H54 (cell line): ENCODE results near the gene DCST1.

Source experiments
- DNase-seq: peaks from one replicate; pipeline ENCODE4 v3.0.0; 2011; ENCODE audit warnings: low spot score, mixed read lengths; ENCODE audit not compliant: insufficient read length
- FAIRE-seq: peaks from 3 replicates; lab custom pipeline; 2011; peaks lifted over from hg19 to GRCh38; lab: Jason Lieb, UNC
- POLR2A ChIP-seq: IDR thresholded peaks from 2 replicates; pipeline ENCODE4 v1.6.1; 2011; ENCODE audit warnings: low read depth, mild to moderate bottlenecking, low read length

The DCST1 gene

GRCh38 chr1:155005076-155006011 lies 28.3 kb upstream of the DCST1 start:
- DNase-seq (peak; percentile 76), FAIRE-seq (peak; percentile 69)
- no peak for TF ChIP-seq POLR2A

GRCh38 chr1:155006601-155007101 lies 27.0 kb upstream of the DCST1 start:
- TF ChIP-seq POLR2A, result no peak

GRCh38 chr1:155007251-155007828 lies 26.3 kb upstream of the DCST1 start:
- no peak for TF ChIP-seq POLR2A

More at GRCh38 chr1:155006601-155007101, 27.0 kb upstream of the DCST1 start:
- FAIRE-seq (no peak), DNase-seq (no peak)

GRCh38 chr1:155008015-155008941 lies 25.3 kb upstream of the DCST1 start:
- FAIRE-seq (no peak), DNase-seq (no peak)
- no peak for TF ChIP-seq POLR2A

More at GRCh38 chr1:155007251-155007828, 26.3 kb upstream of the DCST1 start:
- DNase-seq (no peak), FAIRE-seq (no peak)

- no peak for DNase-seq
- no peak for TF ChIP-seq POLR2A
- FAIRE-seq, result no peak
Measured at GRCh38 chr1:155009221-155009711, 24.4 kb upstream of the DCST1 start.

DNA sequence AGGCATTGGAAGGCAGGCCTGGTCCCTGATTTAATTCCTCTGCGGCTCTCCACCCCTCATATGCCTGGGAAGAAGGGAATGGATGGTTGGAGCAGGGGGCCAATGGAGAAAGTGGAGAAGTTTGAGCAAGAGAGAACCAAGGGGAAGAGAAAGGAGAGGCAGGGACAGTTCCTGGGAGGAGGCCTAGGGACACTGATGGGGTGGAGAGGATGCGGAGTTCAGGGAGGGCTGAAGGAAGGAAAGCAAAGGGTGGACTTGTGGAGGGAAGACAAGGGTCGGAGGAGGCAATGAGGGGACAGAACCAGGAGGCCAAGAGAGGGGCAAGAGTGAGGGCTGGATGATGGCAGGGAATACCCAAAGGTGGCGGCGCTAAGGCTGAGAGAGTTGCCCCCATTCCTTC lies 23.9 kb upstream of the DCST1 start:
- DNase-seq (no peak), FAIRE-seq (no peak)
- no peak for TF ChIP-seq POLR2A

- TF ChIP-seq POLR2A, result no peak
- no peak for DNase-seq
- no peak for FAIRE-seq
Measured at GRCh38 chr1:155010211-155010918, 23.3 kb upstream of the DCST1 start.

- no peak for TF ChIP-seq POLR2A
- DNase-seq, result no peak
- FAIRE-seq, result no peak
Measured at GRCh38 chr1:155011004-155011416, 22.6 kb upstream of the DCST1 start.

DNA sequence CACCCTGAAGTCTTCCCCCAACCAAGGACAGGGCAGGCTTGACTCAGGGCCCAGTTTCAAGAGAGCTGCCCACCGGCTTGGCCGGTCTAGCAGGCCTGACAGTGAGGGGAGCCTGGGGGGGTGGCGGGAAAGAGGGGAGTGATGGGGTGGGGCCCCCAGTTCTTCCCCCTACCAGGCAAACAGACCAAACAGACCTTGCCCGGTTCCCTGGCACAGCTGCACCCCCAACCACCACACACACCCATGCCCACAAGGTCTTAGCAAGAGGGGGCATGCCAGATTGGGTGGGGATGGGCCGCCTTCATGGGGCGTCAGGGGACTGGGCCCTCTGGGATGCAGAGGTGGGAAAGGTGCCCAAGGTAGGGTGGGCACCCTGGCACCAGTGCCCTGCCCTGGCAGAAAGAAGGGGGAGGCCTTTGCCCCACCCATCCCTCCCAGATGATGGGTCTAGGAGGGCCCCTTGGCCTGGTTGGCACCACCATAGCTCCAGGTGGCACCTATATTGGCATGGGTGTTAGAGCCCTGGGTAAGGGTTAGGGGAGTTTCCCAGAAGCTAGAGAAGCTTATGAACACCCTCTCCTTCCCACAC lies 22.1 kb upstream of the DCST1 start:
- no peak for FAIRE-seq
- TF ChIP-seq POLR2A, result no peak

GRCh38 chr1:155012026-155012546 lies 21.5 kb upstream of the DCST1 start:
- peak; percentile 83 for DNase-seq

More for the DNA sequence above, 22.1 kb upstream of the DCST1 start:
- no peak for DNase-seq

DNA sequence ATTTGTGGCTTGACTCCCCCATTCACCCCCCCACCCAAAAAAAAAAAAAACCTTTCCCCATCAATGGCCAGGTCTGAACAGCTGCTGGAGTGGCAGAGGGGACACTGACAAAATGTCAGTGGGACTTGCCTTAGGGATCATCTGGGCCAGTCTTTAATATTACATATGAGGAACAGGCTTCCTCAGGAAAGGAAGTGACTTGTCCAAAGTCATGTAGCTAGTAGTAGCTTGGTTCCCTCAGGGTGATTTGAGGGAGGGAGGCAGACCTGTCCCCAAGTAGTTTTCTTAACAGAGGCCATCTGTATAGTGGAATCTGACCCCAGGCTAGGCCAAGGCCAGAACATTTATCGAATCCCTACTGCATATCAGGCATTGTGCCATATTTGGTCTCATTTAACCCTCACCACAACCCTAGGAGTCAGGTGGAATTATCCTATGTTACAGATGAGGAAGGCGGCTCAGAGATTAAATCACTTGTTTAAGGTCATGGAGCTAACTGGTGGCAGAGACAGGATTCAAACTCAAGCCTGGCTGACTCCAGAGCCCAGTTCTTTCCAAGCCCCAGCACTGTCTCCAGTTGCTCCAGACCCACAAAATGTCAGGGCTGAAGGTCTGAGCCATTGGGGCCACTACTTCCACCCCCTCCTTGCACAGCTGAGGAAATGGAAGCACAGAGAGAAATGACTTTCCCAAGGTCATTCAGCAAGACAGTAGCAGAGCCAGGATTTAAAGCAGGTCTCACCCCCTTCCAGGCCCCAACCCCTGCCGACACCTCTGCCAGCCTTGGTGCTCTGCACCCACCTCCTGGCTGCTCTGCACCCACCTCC lies 20.6 kb upstream of the DCST1 start:
- FAIRE-seq (no peak), DNase-seq (no peak)
- TF ChIP-seq POLR2A, result no peak

More at GRCh38 chr1:155012026-155012546, 21.5 kb upstream of the DCST1 start:
- FAIRE-seq, result peak; percentile 79
- no peak for TF ChIP-seq POLR2A
